ENCODE results near the gene MTR.

GRCh38 chr1:236829085-236829484, 34.0 kb downstream of the MTR start:
- TF ChIP-seq CTCF (IDR thresholded peaks at IDR 0.05) (no peak), POLR2A (IDR thresholded peaks at IDR 0.05) (no peak)

Data from prostate gland (tissue), 2 donors.